RPMI7951 (cell line): ENCODE results near the gene TBC1D21. TPM values are rescaled to one million over a fixed set of nuclear protein-coding genes. Genes with fewer than 3 reads are reported as not detected.

ENCODE experiments used
- DNase-seq: peaks from one replicate; pipeline ENCODE4 v3.0.0-alpha.2; 2012; ENCODE audit warnings: low read depth
- total RNA-seq: library from RNA; depleted of rRNA; stranded (reverse); fragments of >200 nt; shearing (Covaris generic); gene quantifications from 2 replicates; pipeline ENCODE4 v1.2.3, GENCODE V29; 2014; rRNA removed

TBC1D21 gene
- not detected in 2 replicates for total RNA-seq

- no peak for DNase-seq
These were observed at the start of gene TBC1D21 for GRCh38 chr15:73873456-73873855. Gene TBC1D21, plus strand, starts transcription at chr15:73873564. Its CDS starts 146 bp downstream, at chr15:73873710.

GRCh38 chr15:73826711-73827251, 46.6 kb upstream of the TBC1D21 start:
- no peak for DNase-seq

- no peak for DNase-seq
These were observed 43.8 kb upstream of the TBC1D21 start for GRCh38 chr15:73829523-73829922.

- no peak for DNase-seq
These were observed 40.7 kb upstream of the TBC1D21 start for GRCh38 chr15:73832657-73833056.

GRCh38 chr15:73836845-73837244, 36.5 kb upstream of the TBC1D21 start:
- no peak for DNase-seq

GRCh38 chr15:73838831-73839426, 34.4 kb upstream of the TBC1D21 start:
- peak; percentile 62 for DNase-seq

- DNase-seq, result no peak
These were observed 33.5 kb upstream of the TBC1D21 start for GRCh38 chr15:73839699-73840377.

- no peak for DNase-seq
These were observed 32.6 kb upstream of the TBC1D21 start for GRCh38 chr15:73840771-73841170.

- DNase-seq, result peak; percentile 18
These were observed 31.3 kb upstream of the TBC1D21 start for GRCh38 chr15:73841756-73842725.

- DNase-seq, result no peak
These were observed 29.6 kb upstream of the TBC1D21 start for GRCh38 chr15:73843787-73844186.

- DNase-seq, result peak; percentile 15
These were observed 29.0 kb upstream of the TBC1D21 start for GRCh38 chr15:73844356-73844755.

- no peak for DNase-seq
These were observed 27.9 kb upstream of the TBC1D21 start for GRCh38 chr15:73845507-73845906.

GRCh38 chr15:73845907-73846306, 27.5 kb upstream of the TBC1D21 start:
- DNase-seq, result no peak

GRCh38 chr15:73849641-73850040, 23.7 kb upstream of the TBC1D21 start:
- no peak for DNase-seq

GRCh38 chr15:73850228-73850627, 23.1 kb upstream of the TBC1D21 start:
- DNase-seq, result no peak

GRCh38 chr15:73851689-73852088, 21.7 kb upstream of the TBC1D21 start:
- DNase-seq, result peak; percentile 66

GRCh38 chr15:73852507-73852906, 20.9 kb upstream of the TBC1D21 start:
- no peak for DNase-seq

GRCh38 chr15:73854265-73854664, 19.1 kb upstream of the TBC1D21 start:
- DNase-seq, result no peak

GRCh38 chr15:73856458-73857192, 16.7 kb upstream of the TBC1D21 start:
- DNase-seq, result peak; percentile 21

GRCh38 chr15:73857193-73857920, 16.0 kb upstream of the TBC1D21 start:
- no peak for DNase-seq

GRCh38 chr15:73858062-73858461, 15.3 kb upstream of the TBC1D21 start:
- peak; percentile 16 for DNase-seq
